Rectal smooth muscle tissue (tissue), 1 donor: ENCODE data around the gene AK1.

Experiments
- H3K27ac ChIP-seq: one replicate; pipeline ENCODE4 v1.7.0; 2013; ENCODE audit warnings: low read depth, low read length, inconsistent platforms
- H3K27me3 ChIP-seq: one replicate; pipeline ENCODE4 v1.7.0; 2013; ENCODE audit warnings: low read length; ENCODE audit not compliant: control insufficient read depth, insufficient read depth
- H3K36me3 ChIP-seq: one replicate; pipeline ENCODE4 v1.7.0; 2013; ENCODE audit warnings: low read length; ENCODE audit not compliant: control insufficient read depth, insufficient read depth
- H3K4me1 ChIP-seq: one replicate; pipeline ENCODE4 v1.7.0; 2013; ENCODE audit warnings: low read length; ENCODE audit not compliant: control insufficient read depth, insufficient read depth
- H3K4me3 ChIP-seq: one replicate; pipeline ENCODE4 v1.7.0; 2013; ENCODE audit warnings: low read length
- H3K9ac ChIP-seq: one replicate; pipeline ENCODE4 v1.7.0; 2013; ENCODE audit warnings: low read length

AK1 gene

GRCh38 chr9:127825319-127826051, 52.0 kb downstream of the AK1 start:
- H3K4me3 ChIP-seq, result no peak overlapping the region
- peaks cover 4% of the 10 kb centered on the region for H3K36me3 ChIP-seq
- H3K27me3 ChIP-seq, result no peaks in the 10 kb centered on the region
- H3K9ac ChIP-seq, result no peak overlapping the region
- no peak overlapping the region for H3K27ac ChIP-seq
- no peaks in the 10 kb centered on the region for H3K4me1 ChIP-seq

DNA sequence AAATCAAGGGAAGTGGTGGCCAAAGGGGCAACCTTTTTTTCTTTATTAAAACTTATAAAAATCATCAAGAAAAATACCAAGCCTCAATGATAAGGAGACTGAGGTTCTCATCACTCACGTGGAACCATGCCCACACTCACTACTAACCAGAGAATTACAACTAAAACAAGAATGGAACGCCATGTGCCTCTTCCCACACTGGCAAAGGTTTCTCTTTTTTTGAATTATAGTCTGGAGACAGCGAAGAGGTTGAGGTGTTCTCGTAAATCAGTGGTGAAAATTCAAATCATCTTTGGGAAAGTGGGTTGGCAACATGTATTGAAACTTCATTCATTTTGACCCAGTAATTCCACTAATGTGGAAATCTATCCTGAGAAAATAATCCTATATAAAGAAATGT, 55.4 kb downstream of the AK1 start:
- H3K4me1 ChIP-seq, result no peaks in the 10 kb centered on the region
- no peaks in the 10 kb centered on the region for H3K27me3 ChIP-seq
- peaks cover 7% of the 10 kb centered on the region for H3K36me3 ChIP-seq
- H3K27ac ChIP-seq, result no peak overlapping the region
- H3K9ac ChIP-seq, result no peak overlapping the region
- no peak overlapping the region for H3K4me3 ChIP-seq

- Histone ChIP-seq H3K9ac (no peak overlapping the region), H3K4me1 (no peaks in the 10 kb centered on the region), H3K4me3 (no peak overlapping the region), H3K36me3 (peaks cover 14% of the 10 kb centered on the region), H3K27me3 (no peaks in the 10 kb centered on the region), H3K27ac (no peak overlapping the region)
Observed at GRCh38 chr9:127818574-127818973, 58.9 kb downstream of the AK1 start.

GRCh38 chr9:127817881-127818434, 59.5 kb downstream of the AK1 start:
- H3K27me3 ChIP-seq, result no peaks in the 10 kb centered on the region
- H3K9ac ChIP-seq, result no peak overlapping the region
- H3K4me3 ChIP-seq, result no peak overlapping the region
- H3K4me1 ChIP-seq, result no peaks in the 10 kb centered on the region
- H3K27ac ChIP-seq, result no peak overlapping the region
- peaks cover 21% of the 10 kb centered on the region for H3K36me3 ChIP-seq

DNA sequence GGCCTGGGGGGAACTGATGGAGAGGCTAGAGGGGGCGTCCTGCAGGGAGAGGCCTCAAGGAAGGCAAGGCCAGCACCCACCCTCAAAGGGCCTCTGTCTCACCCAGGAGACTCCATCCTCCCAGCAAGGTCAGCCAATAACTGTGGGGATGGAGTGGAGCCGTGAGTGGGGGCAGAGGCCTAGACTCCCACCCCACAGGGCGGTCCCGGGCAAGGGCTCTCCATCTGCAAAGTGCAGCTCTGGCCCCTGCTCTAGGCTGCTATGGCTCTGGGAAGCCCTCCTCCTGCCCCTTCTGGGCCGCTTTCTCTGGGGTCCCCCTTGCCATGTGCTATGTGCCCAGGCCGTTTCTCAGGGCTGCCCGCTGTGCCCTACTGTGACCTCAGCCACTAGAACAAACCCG, 60.7 kb downstream of the AK1 start:
- Histone ChIP-seq H3K36me3 (peaks cover 23% of the 10 kb centered on the region), H3K27ac (no peak overlapping the region), H3K4me1 (no peaks in the 10 kb centered on the region), H3K27me3 (no peaks in the 10 kb centered on the region), H3K4me3 (no peak overlapping the region), H3K9ac (no peak overlapping the region)
